DND-41 (cell line): ENCODE measurements around the gene F13A1.

Experiments used
- EZH2 ChIP-seq: IDR thresholded peaks from 3 replicates; pipeline ENCODE4 v1.6.1; 2012; ENCODE audit warnings: borderline replicate concordance, low read depth, mild to moderate bottlenecking, moderate library complexity, low read length, inconsistent platforms; ENCODE audit not compliant: severe bottlenecking
- TF ChIP-seq, protein P1 (sequence below): IDR thresholded peaks from 2 replicates; pipeline ENCODE4 v1.5.1; 2012; ENCODE audit warnings: borderline replicate concordance, low read length, moderate library complexity, mild to moderate bottlenecking; ENCODE audit not compliant: poor library complexity, severe bottlenecking; ENCODE audit errors: extremely low read depth

DNA sequence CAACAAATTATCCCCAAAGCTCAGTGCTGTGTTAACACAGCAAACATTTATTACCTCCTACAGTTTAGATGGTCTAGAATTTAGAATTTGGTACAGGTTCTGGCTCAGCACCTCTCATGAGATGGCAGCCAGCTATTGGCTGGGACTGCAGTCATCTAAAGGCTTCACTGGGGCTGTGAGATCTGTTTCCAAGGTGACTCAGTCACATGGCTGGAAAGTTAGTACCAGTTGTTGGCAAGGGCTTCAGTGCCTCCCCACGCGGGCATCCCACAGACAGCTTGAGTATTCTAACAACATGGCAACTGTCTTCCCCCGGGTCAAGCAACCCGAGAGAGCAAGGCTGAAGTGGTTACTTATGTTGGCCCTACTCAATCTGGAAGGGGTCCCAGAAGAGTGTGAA lies 44.8 kb upstream of the F13A1 start:
- TF ChIP-seq, protein P1, sequence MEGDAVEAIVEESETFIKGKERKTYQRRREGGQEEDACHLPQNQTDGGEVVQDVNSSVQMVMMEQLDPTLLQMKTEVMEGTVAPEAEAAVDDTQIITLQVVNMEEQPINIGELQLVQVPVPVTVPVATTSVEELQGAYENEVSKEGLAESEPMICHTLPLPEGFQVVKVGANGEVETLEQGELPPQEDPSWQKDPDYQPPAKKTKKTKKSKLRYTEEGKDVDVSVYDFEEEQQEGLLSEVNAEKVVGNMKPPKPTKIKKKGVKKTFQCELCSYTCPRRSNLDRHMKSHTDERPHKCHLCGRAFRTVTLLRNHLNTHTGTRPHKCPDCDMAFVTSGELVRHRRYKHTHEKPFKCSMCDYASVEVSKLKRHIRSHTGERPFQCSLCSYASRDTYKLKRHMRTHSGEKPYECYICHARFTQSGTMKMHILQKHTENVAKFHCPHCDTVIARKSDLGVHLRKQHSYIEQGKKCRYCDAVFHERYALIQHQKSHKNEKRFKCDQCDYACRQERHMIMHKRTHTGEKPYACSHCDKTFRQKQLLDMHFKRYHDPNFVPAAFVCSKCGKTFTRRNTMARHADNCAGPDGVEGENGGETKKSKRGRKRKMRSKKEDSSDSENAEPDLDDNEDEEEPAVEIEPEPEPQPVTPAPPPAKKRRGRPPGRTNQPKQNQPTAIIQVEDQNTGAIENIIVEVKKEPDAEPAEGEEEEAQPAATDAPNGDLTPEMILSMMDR, result no peak
- TF ChIP-seq EZH2, result no peak
